ENCODE data around the gene FBXO41.

The FBXO41 gene

GRCh38 chr2:73210019-73210418 is 74.3 kb downstream of the FBXO41 start:
- DNase-seq = no peak

- DNase-seq = no peak
These were observed 76.0 kb downstream of the FBXO41 start for GRCh38 chr2:73208258-73208657.

- DNase-seq = no peak
These were observed 78.7 kb downstream of the FBXO41 start for GRCh38 chr2:73205611-73206010.

All from stimulated activated CD4-positive, alpha-beta T cell treated with anti-CD3 and anti-CD28 coated beads, Interleukin-4, amount 100 ng/mL, for 4 hours (primary cell).